RPMI8226 (cell line): Measurements from ENCODE around the gene FBXO44.
A peak's percentile ranks its signal among the peaks of the same experiment; 100 is the strongest.
"Not testable (repeated sequence)": the region's sequence is repeated elsewhere in the genome, so short reads cannot be mapped to it uniquely, and the experiment has no call there.

Experiments
- DNase-seq: peaks from one replicate; pipeline ENCODE4 v3.0.0-alpha.2; 2015

The FBXO44 gene

GRCh38 chr1:11654137-11654938 lies at the start of gene FBXO44, which contains the start of gene FBXO2:
TSS of gene FBXO44 (plus strand) at chr1:11654877. CDS start at chr1:11655836, 959 bp downstream.
TSS of gene FBXO2 (minus strand) at chr1:11654429. CDS start at chr1:11654340, 89 bp downstream.
- peak; percentile 64 for DNase-seq

GRCh38 chr1:11606775-11607174 lies 47.9 kb upstream of the FBXO44 start:
- no peak for DNase-seq

GRCh38 chr1:11608596-11609130 lies 46.0 kb upstream of the FBXO44 start:
- not testable (repeated sequence) for DNase-seq

- not testable (repeated sequence) for DNase-seq
Measured at GRCh38 chr1:11609378-11609777, 45.3 kb upstream of the FBXO44 start.

GRCh38 chr1:11610629-11611180 lies 44.0 kb upstream of the FBXO44 start:
- DNase-seq: peak; percentile 81

GRCh38 chr1:11611638-11612327 lies 42.9 kb upstream of the FBXO44 start:
- DNase-seq: peak; percentile 84

GRCh38 chr1:11613347-11613746 lies 41.3 kb upstream of the FBXO44 start:
- no peak for DNase-seq

- no peak for DNase-seq
Measured at GRCh38 chr1:11615090-11615489, 39.6 kb upstream of the FBXO44 start.

- peak; percentile 73 for DNase-seq
Measured at GRCh38 chr1:11616766-11617165, 37.9 kb upstream of the FBXO44 start.

GRCh38 chr1:11617314-11617713 lies 37.4 kb upstream of the FBXO44 start:
- DNase-seq: peak; percentile 80

- no peak for DNase-seq
Measured at GRCh38 chr1:11617741-11618140, 36.9 kb upstream of the FBXO44 start.

- no peak for DNase-seq
Measured at GRCh38 chr1:11620405-11620804, 34.3 kb upstream of the FBXO44 start.

- DNase-seq: no peak
Measured at GRCh38 chr1:11620924-11621323, 33.8 kb upstream of the FBXO44 start.

GRCh38 chr1:11622398-11622797 lies 32.3 kb upstream of the FBXO44 start:
- DNase-seq: no peak

GRCh38 chr1:11623702-11624101 lies 31.0 kb upstream of the FBXO44 start:
- no peak for DNase-seq

GRCh38 chr1:11626551-11626950 lies 28.1 kb upstream of the FBXO44 start:
- no peak for DNase-seq

- DNase-seq: no peak
Measured at GRCh38 chr1:11628767-11629166, 25.9 kb upstream of the FBXO44 start.

- no peak for DNase-seq
Measured at GRCh38 chr1:11629184-11630016, 25.3 kb upstream of the FBXO44 start.

GRCh38 chr1:11634365-11635192 lies 20.1 kb upstream of the FBXO44 start:
- DNase-seq: no peak

GRCh38 chr1:11638121-11638520 lies 16.6 kb upstream of the FBXO44 start:
- no peak for DNase-seq

- no peak for DNase-seq
Measured at GRCh38 chr1:11639372-11639771, 15.3 kb upstream of the FBXO44 start.

- DNase-seq: no peak
Measured at GRCh38 chr1:11640101-11640500, 14.6 kb upstream of the FBXO44 start.
